ENCODE measurements around the gene LAMC1.

LAMC1 gene

GRCh38 chr1:183110326-183110880, 87.2 kb downstream of the LAMC1 start:
- H3K27ac ChIP-seq, result no peak overlapping the region
- no peak for TF ChIP-seq ZFX (IDR thresholded peaks at IDR 0.05)
- no peak for TF ChIP-seq CTCF (conservative IDR thresholded peaks at IDR 0.05)

DNA sequence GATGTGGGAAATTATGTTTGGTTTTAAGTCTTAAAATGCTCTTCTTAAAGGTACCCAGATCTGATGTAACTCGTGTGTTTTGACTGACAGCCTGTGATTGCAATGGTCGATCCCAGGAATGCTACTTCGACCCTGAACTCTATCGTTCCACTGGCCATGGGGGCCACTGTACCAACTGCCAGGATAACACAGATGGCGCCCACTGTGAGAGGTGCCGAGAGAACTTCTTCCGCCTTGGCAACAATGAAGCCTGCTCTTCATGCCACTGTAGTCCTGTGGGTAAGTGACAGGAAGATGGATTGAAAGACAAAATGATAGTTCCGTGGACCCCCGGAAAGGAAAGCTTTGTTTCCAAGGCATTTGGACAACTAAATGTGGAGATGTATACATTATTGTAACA, 91.2 kb downstream of the LAMC1 start:
- no peak overlapping the region for H3K27ac ChIP-seq
- no peak for TF ChIP-seq ZFX (IDR thresholded peaks at IDR 0.05)
- no peak for TF ChIP-seq CTCF (conservative IDR thresholded peaks at IDR 0.05)

DNA sequence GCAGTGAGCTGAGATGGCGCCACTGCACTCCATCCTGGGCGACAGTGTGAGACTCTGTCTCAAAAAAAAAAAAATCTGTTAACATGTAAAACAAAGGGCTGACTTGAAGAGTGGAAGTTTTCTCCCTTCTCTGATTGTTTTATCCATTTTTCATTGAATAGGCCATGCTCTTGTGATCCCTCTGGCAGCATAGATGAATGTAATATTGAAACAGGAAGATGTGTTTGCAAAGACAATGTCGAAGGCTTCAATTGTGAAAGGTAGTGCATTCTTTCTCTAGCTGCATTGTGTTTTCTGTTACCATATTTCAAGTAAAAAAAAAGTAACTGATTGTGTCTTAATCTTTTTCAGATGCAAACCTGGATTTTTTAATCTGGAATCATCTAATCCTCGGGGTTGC, 93.2 kb downstream of the LAMC1 start:
- TF ChIP-seq ZFX (IDR thresholded peaks at IDR 0.05) (no peak), CTCF (conservative IDR thresholded peaks at IDR 0.05) (no peak)
- H3K27ac ChIP-seq, result no peak overlapping the region

DNA sequence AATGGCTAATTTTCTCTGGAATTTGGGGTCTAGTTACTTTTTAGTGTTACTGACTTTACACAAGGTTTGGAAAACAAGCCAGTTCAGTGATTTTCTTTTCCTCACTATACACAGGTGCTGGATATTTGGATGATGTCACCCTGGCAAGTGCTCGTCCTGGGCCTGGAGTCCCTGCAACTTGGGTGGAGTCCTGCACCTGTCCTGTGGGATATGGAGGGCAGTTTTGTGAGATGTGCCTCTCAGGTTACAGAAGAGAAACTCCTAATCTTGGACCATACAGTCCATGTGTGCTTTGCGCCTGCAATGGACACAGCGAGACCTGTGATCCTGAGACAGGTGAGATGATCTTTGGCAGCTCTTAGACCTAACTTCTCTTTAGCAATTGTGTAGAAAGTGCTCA, 98.4 kb downstream of the LAMC1 start:
- no peak overlapping the region for H3K27ac ChIP-seq
- TF ChIP-seq CTCF (conservative IDR thresholded peaks at IDR 0.05), result no peak
- TF ChIP-seq ZFX (IDR thresholded peaks at IDR 0.05), result no peak

GRCh38 chr1:183124259-183124658, 101.0 kb downstream of the LAMC1 start:
- TF ChIP-seq ZFX (IDR thresholded peaks at IDR 0.05) (no peak), CTCF (conservative IDR thresholded peaks at IDR 0.05) (no peak)
- H3K27ac ChIP-seq, result no peak overlapping the region

GRCh38 chr1:183125279-183125999, 102.2 kb downstream of the LAMC1 start:
- H3K27ac ChIP-seq, result no peak overlapping the region
- TF ChIP-seq CTCF (conservative IDR thresholded peaks at IDR 0.05) (no peak), ZFX (IDR thresholded peaks at IDR 0.05) (no peak)

DNA sequence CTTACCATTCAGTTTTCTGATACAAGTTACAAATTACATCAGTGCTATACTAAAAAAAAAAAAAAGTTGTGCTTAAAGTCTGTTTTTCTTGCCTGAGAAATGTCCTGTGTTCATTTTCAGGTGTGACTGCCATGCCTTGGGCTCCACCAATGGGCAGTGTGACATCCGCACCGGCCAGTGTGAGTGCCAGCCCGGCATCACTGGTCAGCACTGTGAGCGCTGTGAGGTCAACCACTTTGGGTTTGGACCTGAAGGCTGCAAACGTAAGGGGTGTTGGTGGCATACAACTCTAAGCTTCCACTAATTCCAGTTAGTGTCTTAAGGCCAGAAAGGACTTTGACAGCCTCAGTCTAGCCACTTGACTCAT, 102.8 kb downstream of the LAMC1 start:
- TF ChIP-seq CTCF (conservative IDR thresholded peaks at IDR 0.05) (no peak), ZFX (IDR thresholded peaks at IDR 0.05) (no peak)
- no peak overlapping the region for H3K27ac ChIP-seq
